GM12892 (cell line): ENCODE results near the gene CFAP97.
"Not testable (repeated sequence)": the region's sequence is repeated elsewhere in the genome, so short reads cannot be mapped to it uniquely, and the experiment has no call there.

Experiments used
- DNase-seq: peaks from one replicate; pipeline ENCODE4 v3.0.0; 2011; ENCODE audit not compliant: insufficient read length
- FAIRE-seq: peaks from 2 replicates; lab custom pipeline; 2011; peaks lifted over from hg19 to GRCh38; lab: Jason Lieb, UNC
- POLR2A ChIP-seq: IDR thresholded peaks from 2 replicates; pipeline ENCODE4 v1.6.1; 2011; ENCODE audit warnings: low read depth, low read length, control low read depth
- POLR2AphosphoS5 ChIP-seq: IDR thresholded peaks from 2 replicates; pipeline ENCODE4 v1.6.1; 2011; ENCODE audit warnings: low read depth, low read length, control low read depth
- TAF1 ChIP-seq: IDR thresholded peaks from 2 replicates; pipeline ENCODE4 v1.6.1; 2011; ENCODE audit warnings: low read depth, mild to moderate bottlenecking, control low read depth, low read length, borderline replicate concordance

The CFAP97 gene

GRCh38 chr4:185127021-185127925 is 76.5 kb downstream of the CFAP97 start:
- TF ChIP-seq TAF1 (no peak), POLR2A (no peak), POLR2AphosphoS5 (no peak)
- DNase-seq (peak; percentile 32), FAIRE-seq (no peak)

- DNase-seq (no peak), FAIRE-seq (no peak)
- TF ChIP-seq TAF1 (no peak), POLR2A (no peak), POLR2AphosphoS5 (no peak)
These were observed 79.8 kb downstream of the CFAP97 start for GRCh38 chr4:185124006-185124405.

DNA sequence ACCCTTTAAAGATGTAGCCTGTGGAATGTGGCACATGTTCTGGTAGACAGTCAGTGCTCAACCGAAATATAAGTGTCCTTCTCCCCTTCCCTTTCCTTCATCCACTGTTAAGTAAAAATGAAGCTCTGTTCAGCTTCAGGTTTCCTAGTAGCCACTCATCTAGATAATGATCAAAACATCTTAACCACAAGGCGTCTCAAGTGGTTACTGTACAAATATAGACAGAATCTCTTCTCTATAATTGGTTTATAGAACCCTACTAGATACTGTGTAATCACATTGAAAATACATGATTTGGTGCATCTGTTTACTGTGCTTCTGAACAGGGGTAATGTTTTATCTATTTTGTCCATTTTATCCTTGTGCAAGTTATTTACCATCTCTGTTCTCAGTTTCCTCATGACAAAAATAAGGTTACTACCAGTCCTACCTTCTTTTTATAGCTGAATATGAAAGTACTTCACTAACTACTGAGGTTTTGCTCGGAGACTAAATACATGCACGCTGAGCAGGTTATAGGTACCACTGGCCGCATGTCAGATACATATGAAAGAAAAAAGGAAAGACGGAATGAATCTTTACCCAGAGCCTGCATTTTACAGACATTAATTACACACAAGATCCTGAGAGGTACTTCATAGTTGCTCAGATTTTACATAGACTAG is 81.0 kb downstream of the CFAP97 start:
- TF ChIP-seq POLR2AphosphoS5 (no peak), POLR2A (no peak), TAF1 (no peak)
- peak; percentile 67 for FAIRE-seq
- DNase-seq = no peak

GRCh38 chr4:185120631-185120946 is 83.2 kb downstream of the CFAP97 start:
- no peak for FAIRE-seq
- DNase-seq = no peak
- TF ChIP-seq POLR2AphosphoS5 (no peak), TAF1 (no peak), POLR2A (no peak)

GRCh38 chr4:185119927-185120630 is 83.7 kb downstream of the CFAP97 start:
- no peak for DNase-seq
- TF ChIP-seq POLR2AphosphoS5 (no peak), POLR2A (no peak), TAF1 (no peak)
- FAIRE-seq = no peak

DNA sequence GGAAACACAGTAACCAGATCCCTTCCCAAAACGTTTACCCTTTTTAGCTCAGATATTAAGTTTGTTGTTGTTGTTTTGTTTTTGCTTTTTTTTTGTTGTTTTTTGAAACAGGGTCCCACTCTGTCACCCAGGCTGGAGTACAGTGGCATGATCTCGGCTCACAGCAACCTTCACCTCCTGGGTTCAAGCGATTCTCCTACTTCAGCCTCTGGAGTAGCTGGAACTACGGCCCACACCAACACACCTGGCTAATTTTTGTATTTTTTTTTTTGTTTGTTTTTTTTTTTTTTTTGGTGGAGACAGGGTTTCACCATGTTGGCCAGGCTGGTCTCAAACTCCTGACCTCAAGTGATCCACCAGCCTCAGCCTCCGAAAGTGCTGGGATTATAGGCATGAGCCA is 84.3 kb downstream of the CFAP97 start:
- not testable (repeated sequence) for DNase-seq, FAIRE-seq

GRCh38 chr4:185118876-185119275 is 84.9 kb downstream of the CFAP97 start:
- FAIRE-seq (no peak), DNase-seq (no peak)
- no peak for TF ChIP-seq TAF1
- TF ChIP-seq POLR2A = no peak
- TF ChIP-seq POLR2AphosphoS5 = no peak

DNA sequence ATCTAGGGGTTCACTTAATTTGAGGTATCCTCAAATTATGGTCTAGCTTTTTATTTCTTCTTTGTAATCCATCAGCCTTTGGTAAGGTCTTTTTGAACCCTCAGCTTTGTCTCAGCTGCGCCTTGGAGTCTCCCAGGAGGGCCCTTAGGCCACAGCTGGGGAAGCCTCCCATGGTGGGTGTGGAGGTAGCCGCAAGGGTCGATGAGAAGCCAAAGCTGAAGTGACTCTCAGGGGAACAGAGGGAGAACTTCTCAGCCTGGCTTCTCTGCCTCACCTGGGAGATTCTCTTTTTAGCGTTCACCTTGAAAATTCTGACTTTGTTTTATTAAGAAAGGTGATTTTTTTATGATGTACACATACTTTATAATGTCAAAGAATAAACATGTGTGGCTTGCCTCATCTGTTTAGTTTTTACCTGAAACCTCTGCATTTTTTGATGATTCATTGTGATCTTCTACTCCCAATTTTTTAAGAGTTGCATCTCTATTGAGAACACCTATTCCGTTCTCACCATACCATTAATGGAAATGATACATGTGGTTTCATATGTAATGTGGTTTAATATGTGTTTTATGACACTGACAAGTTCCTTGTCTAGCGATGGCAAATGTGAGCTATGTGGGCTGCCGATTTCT is 86.4 kb downstream of the CFAP97 start:
- DNase-seq (no peak), FAIRE-seq (no peak)
- TF ChIP-seq POLR2AphosphoS5 (no peak), POLR2A (no peak), TAF1 (no peak)

DNA sequence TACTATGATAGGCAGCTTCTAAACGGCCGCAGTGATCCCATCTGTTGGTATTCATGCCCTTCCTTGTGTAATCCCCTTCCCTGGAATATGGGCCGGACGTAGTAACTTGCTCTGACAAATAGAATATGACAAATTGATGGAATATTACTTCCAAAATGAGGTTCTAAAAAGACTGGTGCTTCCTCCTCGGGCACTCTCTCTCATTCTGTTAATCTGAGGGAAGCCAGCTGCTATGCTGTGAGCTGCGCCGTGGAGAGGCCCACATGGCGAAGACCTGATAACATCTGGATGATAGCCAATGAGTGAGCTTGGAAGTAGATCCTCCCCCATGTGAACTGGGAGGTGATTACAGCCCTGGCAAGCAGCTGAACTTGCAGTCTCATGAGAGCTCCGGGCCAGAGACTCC is 88.0 kb downstream of the CFAP97 start:
- no peak for FAIRE-seq
- no peak for TF ChIP-seq POLR2A
- TF ChIP-seq POLR2AphosphoS5 = no peak
- DNase-seq = no peak

DNA sequence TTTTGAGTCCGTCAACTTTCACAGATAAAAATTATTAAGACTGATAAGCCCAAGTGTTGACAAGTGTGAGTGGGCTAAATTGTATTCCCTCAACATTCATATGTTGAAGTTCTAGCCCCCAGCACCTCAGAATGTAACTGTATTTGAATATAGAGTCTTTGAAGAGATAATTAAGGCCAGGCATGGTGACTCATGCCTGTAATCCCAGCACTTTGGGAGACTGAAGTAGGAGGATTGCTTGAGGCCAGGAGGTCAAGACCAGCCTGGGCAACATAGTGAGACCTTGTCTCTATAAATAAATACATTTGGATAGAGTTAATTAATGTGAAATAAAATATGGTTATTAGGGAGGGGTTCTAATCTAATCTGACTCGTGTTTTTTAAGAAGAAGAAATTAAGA is 90.5 kb downstream of the CFAP97 start:
- DNase-seq (no peak), FAIRE-seq (no peak)
- no peak for TF ChIP-seq POLR2AphosphoS5
- TF ChIP-seq TAF1 = no peak
- no peak for TF ChIP-seq POLR2A

DNA sequence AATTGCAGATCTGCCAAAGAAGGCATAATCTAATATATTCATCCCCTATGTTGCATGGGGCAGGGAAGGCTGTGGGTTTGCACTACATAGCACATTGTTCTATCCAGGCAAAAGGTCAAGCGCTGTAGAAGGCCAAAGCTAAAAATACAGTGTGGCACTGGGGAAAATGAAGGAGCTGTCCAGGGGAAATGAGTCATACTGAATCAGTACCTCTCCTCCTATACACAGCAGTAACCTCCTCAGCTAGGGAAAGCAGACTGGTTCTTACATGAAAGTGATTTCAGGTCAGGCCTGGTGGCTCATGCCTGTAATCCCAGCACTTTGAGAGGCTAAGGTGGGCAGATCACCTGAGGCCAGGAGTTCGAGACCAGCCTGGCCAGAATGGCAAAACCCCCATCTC is 91.7 kb downstream of the CFAP97 start:
- no peak for TF ChIP-seq POLR2AphosphoS5
- TF ChIP-seq POLR2A = no peak
- TF ChIP-seq TAF1 = no peak
- FAIRE-seq (no peak), DNase-seq (no peak)

DNA sequence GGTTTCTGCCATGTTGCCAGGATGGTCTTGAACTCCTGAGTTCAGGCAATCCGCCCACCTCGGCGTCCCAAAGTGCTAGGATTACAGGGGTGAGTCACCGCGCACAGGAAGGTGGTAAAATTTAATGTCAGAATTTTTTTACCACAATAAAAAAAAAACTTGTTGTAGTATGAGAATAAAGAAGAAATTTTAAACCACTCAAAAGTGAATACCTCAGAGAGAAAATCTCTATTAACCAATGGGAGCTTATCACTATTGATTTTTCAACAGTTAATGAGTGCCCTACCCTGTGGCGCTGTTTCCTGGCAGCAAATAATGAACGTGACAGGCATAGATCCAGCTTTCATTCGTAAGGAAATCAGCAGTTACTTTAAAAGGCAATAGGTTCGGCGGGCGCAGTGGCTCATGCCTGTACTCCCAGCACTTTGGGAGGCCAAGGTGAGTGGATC is 93.4 kb downstream of the CFAP97 start:
- no peak for FAIRE-seq
- no peak for DNase-seq
- TF ChIP-seq POLR2A (no peak), TAF1 (no peak), POLR2AphosphoS5 (no peak)
